NB4 (cell line): ENCODE measurements around the gene MAPK11.

Source experiments
- DNase-seq: peaks from one replicate; pipeline ENCODE4 v3.0.0; 2010; ENCODE audit warnings: low read depth
- H3K4me3 ChIP-seq: one replicate; pipeline ENCODE4 v1.5.1; 2011; ENCODE audit warnings: mild to moderate bottlenecking, low read depth, low read length, moderate library complexity
- CTCF ChIP-seq: IDR thresholded peaks from one replicate; pipeline ENCODE4 v1.5.1; 2012; ENCODE audit warnings: low read depth, low read length
- MAX ChIP-seq: IDR thresholded peaks from 2 replicates; pipeline ENCODE4 v1.6.1; 2011; ENCODE audit warnings: low read depth, low read length
- MYC ChIP-seq: IDR thresholded peaks from 2 replicates; pipeline ENCODE4 v1.6.1; 2011; ENCODE audit warnings: low read depth, low read length
- POLR2A ChIP-seq: IDR thresholded peaks from 2 replicates; pipeline ENCODE4 v1.6.1; 2011; ENCODE audit warnings: mild to moderate bottlenecking; ENCODE audit not compliant: insufficient read length; ENCODE audit errors: extremely low read depth

The MAPK11 gene

DNA sequence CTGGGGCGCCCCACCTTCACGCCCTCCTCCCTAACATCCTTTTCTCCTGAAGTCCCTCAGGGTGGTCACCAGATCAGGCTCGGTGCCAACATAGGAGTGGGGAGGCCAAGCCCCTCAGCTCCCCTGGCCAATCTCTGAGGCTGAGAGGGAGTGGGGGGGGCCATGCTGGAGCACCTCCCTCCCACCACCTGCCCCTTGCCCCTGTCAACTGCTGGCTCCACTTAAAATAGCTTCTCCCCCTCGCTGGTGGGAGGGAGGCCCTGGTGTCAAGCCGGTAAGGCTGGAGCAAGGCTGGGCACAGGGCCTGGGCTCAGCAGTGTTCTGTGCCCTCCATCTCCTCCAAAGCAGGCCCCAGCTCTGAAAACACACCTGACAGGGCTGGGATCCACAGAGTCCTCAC is 32.4 kb upstream of the MAPK11 start:
- no peak for DNase-seq
- TF ChIP-seq MAX (no peak), MYC (no peak), CTCF (no peak), POLR2A (no peak)
- H3K4me3 ChIP-seq: no peak overlapping the region

- no peak for TF ChIP-seq MAX
- TF ChIP-seq CTCF: no peak
- peak; percentile 35 for DNase-seq
- no peak overlapping the region for H3K4me3 ChIP-seq
Observed at GRCh38 chr22:50302041-50302541, 31.9 kb upstream of the MAPK11 start.

- no peak overlapping the region for H3K4me3 ChIP-seq
- no peak for DNase-seq
- TF ChIP-seq POLR2A: no peak
Observed at GRCh38 chr22:50301581-50301991, 31.4 kb upstream of the MAPK11 start.

DNA sequence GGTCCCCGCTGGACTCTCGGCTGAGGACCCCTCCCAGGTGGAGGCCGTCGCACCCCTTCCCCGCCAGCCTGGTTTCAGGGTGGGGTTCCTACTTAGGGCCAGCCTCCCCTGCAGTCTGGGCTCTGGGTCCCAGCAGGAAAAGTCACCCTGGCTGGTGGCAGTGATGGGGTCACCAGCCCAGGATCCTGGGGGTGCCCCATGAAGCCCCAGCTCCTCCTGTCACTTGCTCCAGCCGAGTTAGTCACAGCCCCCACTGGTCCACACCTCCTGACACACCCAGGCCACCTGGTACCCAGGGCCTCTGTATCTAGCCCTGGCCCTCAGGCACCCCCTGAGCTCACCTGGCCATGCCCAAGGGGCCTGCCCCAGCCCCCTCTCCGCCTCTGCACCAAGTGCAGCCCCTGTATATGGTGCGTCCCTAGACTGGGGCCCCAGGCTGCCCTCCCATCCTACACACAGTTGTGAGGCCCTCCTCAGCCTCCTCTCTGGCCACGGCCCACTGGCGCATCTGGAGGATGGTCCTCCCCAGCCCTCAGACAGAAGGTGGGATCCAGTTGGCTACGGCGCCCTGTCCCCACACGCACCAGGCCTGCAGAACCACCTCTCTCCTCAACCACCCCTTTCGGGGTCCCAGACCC is 30.6 kb upstream of the MAPK11 start:
- DNase-seq: no peak
- TF ChIP-seq CTCF (no peak), MYC (no peak), MAX (no peak), POLR2A (no peak)
- no peak overlapping the region for H3K4me3 ChIP-seq

DNA sequence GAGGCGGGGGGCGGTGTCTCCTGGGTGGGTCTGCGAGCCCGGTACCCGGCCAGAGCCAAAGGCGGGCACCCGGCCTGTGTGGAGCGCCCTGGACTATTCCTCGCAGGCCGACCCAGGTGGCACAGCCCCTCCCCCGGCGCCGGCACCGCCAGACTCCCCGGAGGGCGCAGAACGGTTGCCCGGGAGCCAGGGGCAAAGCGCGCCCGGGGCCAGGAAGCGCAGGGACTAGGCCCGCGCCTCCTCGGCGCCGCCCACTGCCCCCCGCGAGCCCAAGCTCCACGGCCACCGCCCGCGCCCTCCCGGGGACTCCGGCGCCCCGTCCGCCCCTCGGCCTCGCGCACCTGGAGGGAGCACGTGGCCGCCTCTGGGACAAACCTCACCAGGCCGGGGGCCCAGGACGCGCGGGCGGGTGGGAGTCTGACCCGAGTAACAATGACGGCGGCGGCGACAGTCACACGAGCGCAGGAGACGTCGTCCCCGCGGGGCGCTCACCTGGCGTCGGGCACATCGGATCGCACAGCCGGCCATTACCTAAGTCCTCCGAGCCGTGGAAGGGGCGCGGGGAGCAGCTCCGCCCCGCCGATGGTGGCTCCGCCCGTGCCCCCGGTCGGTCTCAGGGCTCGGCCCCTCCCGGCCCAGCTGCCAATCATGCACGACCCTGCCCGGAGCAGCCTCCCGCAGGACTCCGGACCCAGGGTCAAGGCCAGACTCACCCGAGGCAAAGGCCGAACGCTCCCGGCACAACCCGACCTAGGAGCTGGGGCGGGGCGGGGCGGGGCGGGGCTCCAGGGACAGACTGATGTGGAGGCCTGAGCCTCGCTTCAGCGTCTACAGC is 29.8 kb upstream of the MAPK11 start:
- no peak for DNase-seq
- TF ChIP-seq POLR2A (no peak), CTCF (no peak), MYC (no peak), MAX (no peak)
- H3K4me3 ChIP-seq: no peak overlapping the region

- no peak for DNase-seq
- H3K4me3 ChIP-seq: no peak overlapping the region
Observed at GRCh38 chr22:50298937-50299784, 29.0 kb upstream of the MAPK11 start.

More at GRCh38 chr22:50298937-50299784, 29.0 kb upstream of the MAPK11 start:
- no peak for TF ChIP-seq MYC
- no peak for TF ChIP-seq POLR2A
- no peak for TF ChIP-seq CTCF
- TF ChIP-seq MAX: no peak
